T-cell (primary cell): ENCODE measurements around the gene MICOS13. TPM values are rescaled to one million over a fixed set of nuclear protein-coding genes. Genes with fewer than 3 reads are reported as not detected.

ENCODE experiments used
- ATAC-seq, 4 experiments: fragments of 200-7000 bp in 3 of 4; fragments of 150-1000 bp in 1 of 4; cut with Tn5 transposase; replicated peaks in 1 of 4; 1 replicate in 3 of 4; 2 replicates in 1 of 4; pipeline ENCODE4 v1.10.0; 2021; ENCODE audit warnings: moderate library complexity in 3 of 4, mild to moderate bottlenecking in 2 of 4, moderate number of reproducible peaks in 1 of 4
- CTCF ChIA-PET, 2 donors: fragments of 300-600 bp; sonication (Branson Sonifier 250); formaldehyde crosslinking; loops; one replicate each; lab custom pipeline; 2022; ENCODE audit warnings: antibody characterized with exemption in 2 of 2; lab: Charles Lee
- POLR2A ChIA-PET, 2 donors: fragments of 300-600 bp; sonication (Branson Sonifier 250); formaldehyde crosslinking; loops; one replicate each; lab custom pipeline; 2022; ENCODE audit warnings: antibody characterized with exemption in 2 of 2; lab: Charles Lee
- DNase-seq, 35 experiments: peaks; one replicate each; pipeline versions ENCODE4 v3.0.0 to v3.0.0-alpha.2; 2013 to 2023
- H3K27ac ChIP-seq: one replicate; pipeline ENCODE4 v1.5.1; 2013; ENCODE audit warnings: low read length
- H3K27me3 ChIP-seq, 2 experiments: replicated peaks in 1 of 2; 1 replicate in 1 of 2; 2 replicates in 1 of 2; pipeline versions ENCODE4 v1.6.1 to v1.7.0; 2013; ENCODE audit warnings: low read length in 1 of 2, mixed read lengths in 1 of 2; ENCODE audit not compliant: control insufficient read depth in 2 of 2, insufficient read depth in 2 of 2; ENCODE audit errors: extremely low read depth in 1 of 2
- H3K36me3 ChIP-seq, 2 donors: 1 replicate in 1 of 2; 2 replicates in 1 of 2; pipeline versions ENCODE4 v1.6.1 to v1.7.0; 2013; ENCODE audit warnings: low read length in 1 of 2; ENCODE audit not compliant: control insufficient read depth in 2 of 2, insufficient read depth in 1 of 2; ENCODE audit errors: extremely low read depth in 1 of 2
- H3K4me1 ChIP-seq, 2 experiments: 1 replicate in 1 of 2; 2 replicates in 1 of 2; pipeline versions ENCODE4 v1.6.1 to v1.7.0; 2013; ENCODE audit warnings: low read length in 2 of 2, mixed read lengths in 1 of 2; ENCODE audit not compliant: insufficient read depth in 2 of 2, control insufficient read depth in 1 of 2; ENCODE audit errors: extremely low read depth in 1 of 2
- H3K4me3 ChIP-seq, 2 donors: 1 replicate in 1 of 2; 2 replicates in 1 of 2; pipeline versions ENCODE4 v1.5.1 to v1.7.0; 2013; ENCODE audit warnings: mild to moderate bottlenecking in 2 of 2, low read length in 1 of 2, moderate library complexity in 1 of 2; ENCODE audit not compliant: control insufficient read depth in 1 of 2; ENCODE audit errors: extremely low read depth in 1 of 2
- H3K9me3 ChIP-seq: 2 replicates; pipeline ENCODE4 v1.7.0; 2013
- H3K27ac Mint-ChIP-seq, 2 donors: one replicate each; pipeline ENCODE4 v1.8.0; 2020 to 2021; ENCODE audit warnings: mild to moderate bottlenecking in 2 of 2, mixed read lengths in 2 of 2
- H3K27me3 Mint-ChIP-seq, 2 donors: one replicate each; pipeline ENCODE4 v1.8.0; 2021 to 2022; ENCODE audit warnings: mixed read lengths in 2 of 2
- H3K36me3 Mint-ChIP-seq: one replicate; pipeline ENCODE4 v1.8.0; 2021; ENCODE audit warnings: mixed read lengths
- H3K4me1 Mint-ChIP-seq, 3 donors: one replicate each; pipeline ENCODE4 v1.8.0; 2020 to 2022; ENCODE audit warnings: mixed read lengths in 3 of 3, mild to moderate bottlenecking in 1 of 3
- H3K4me3 Mint-ChIP-seq, 3 donors: one replicate each; pipeline ENCODE4 v1.8.0; 2020 to 2022; ENCODE audit warnings: mild to moderate bottlenecking in 3 of 3, mixed read lengths in 3 of 3, moderate library complexity in 3 of 3
- H3K9me3 Mint-ChIP-seq, 3 donors: one replicate each; pipeline ENCODE4 v1.8.0; 2020 to 2022; ENCODE audit warnings: mixed read lengths in 3 of 3
- WGBS: methylation state at CpG from one replicate; pipeline ENCODE4 v1.1.5; 2013; ENCODE audit warnings: missing lambda C conversion rate; ENCODE audit not compliant: insufficient coverage; 5-methylcytosine and 5-hydroxymethylcytosine counted together
- total RNA-seq, 35 experiments: library from RNA in 6 of 35; stranded (reverse) in 6 of 35; fragments of 120-200 nt in 1 of 35; gene quantifications; one replicate each; pipeline versions ENCODE4 v1.2.1 to v1.2.4 and lab custom pipeline; 2013 to 2026

MICOS13 gene
- total RNA-seq, 5 donors from 2014 or later (not counting 1 experiment from before 2014, with no cell fraction given): 29.3 to 64.5 (median 57.0) TPM

GRCh38 chr19:5711713-5712161 is 31.4 kb upstream of the MICOS13 start:
- Histone ChIP-seq H3K4me1 (no peaks in the 10 kb centered on the region), H3K27ac (no peak overlapping the region), H3K27me3 (no peaks in the 10 kb centered on the region), H3K4me3 (no peak overlapping the region), H3K36me3 (peaks cover 29 to 53% of the 10 kb centered on the region in 2 donors), H3K9me3 (no peaks in the 10 kb centered on the region)
- no peak for DNase-seq
- Mint-ChIP-seq H3K4me3 (no peak overlapping the region), H3K36me3 (peaks cover 17% of the 10 kb centered on the region), H3K9me3 (no peaks in the 10 kb centered on the region), H3K4me1 (peaks cover 0 to 6% (median 5%) of the 10 kb centered on the region in 3 donors), H3K27ac (no peak overlapping the region), H3K27me3 (no peaks in the 10 kb centered on the region)
- CTCF ChIA-PET: interaction anchor here in 1 of 2 donors (0.6 kb wide), 1 partner anchor 36 kb away, joined by 7 read pairs; no protein-coding TSS in a partner anchor
- WGBS: 90% methylated on average over 23 of the region's 25 CpGs
- ATAC-seq: no peak
- POLR2A ChIA-PET: interaction anchor here (0.5 to 0.6 kb wide), 2 partner anchors 8 to 39 kb away, joined by 4 to 5 read pairs; partner anchors contain the start of genes CATSPERD (in 1 of the 2) and LONP1 (in 1 of the 2)

- Mint-ChIP-seq H3K4me3 (no peak overlapping the region), H3K27me3 (no peaks in the 10 kb centered on the region), H3K4me1 (peaks cover 0 to 4% (median 3%) of the 10 kb centered on the region in 3 donors), H3K36me3 (peaks cover 21% of the 10 kb centered on the region), H3K9me3 (no peaks in the 10 kb centered on the region), H3K27ac (no peak overlapping the region)
- POLR2A ChIA-PET: interaction anchor here in 1 of 2 donors (0.5 kb wide), 1 partner anchor 9 kb away, joined by 5 read pairs; the partner anchor contains the start of genes CATSPERD and LONP1
- no peak overlapping the region for H3K27ac ChIP-seq
- H3K4me1 ChIP-seq: no peaks in the 10 kb centered on the region
- CTCF ChIA-PET: no interaction called here
- DNase-seq: no peak
- no peak overlapping the region for H3K4me3 ChIP-seq
- WGBS: 91% methylated on average over 7 of the region's 8 CpGs
- H3K36me3 ChIP-seq: peaks cover 29 to 59% of the 10 kb centered on the region in 2 donors
- no peaks in the 10 kb centered on the region for H3K9me3 ChIP-seq
- no peak for ATAC-seq
- H3K27me3 ChIP-seq: no peaks in the 10 kb centered on the region
Measured at GRCh38 chr19:5711025-5711424, 30.7 kb upstream of the MICOS13 start.

GRCh38 chr19:5707576-5708575 is 27.6 kb upstream of the MICOS13 start:
- no peaks in the 10 kb centered on the region for H3K4me1 Mint-ChIP-seq
- H3K27me3 Mint-ChIP-seq: no peaks in the 10 kb centered on the region
- ChIA-PET CTCF (interaction anchor here in 1 of 2 donors (0.6 to 0.7 kb wide), 2 partner anchors 8 to 21 kb away, joined by 3 read pairs; no protein-coding TSS in a partner anchor), POLR2A (no interaction called here)
- H3K9me3 Mint-ChIP-seq: no peaks in the 10 kb centered on the region
- H3K4me3 Mint-ChIP-seq: no peak overlapping the region
- 96% methylated on average over 25 of the region's 37 CpGs for WGBS
- no peak for DNase-seq
- Histone ChIP-seq H3K4me1 (no peaks in the 10 kb centered on the region), H3K4me3 (no peak overlapping the region), H3K36me3 (peaks cover 30 to 70% of the 10 kb centered on the region in 2 donors), H3K9me3 (no peaks in the 10 kb centered on the region), H3K27me3 (no peaks in the 10 kb centered on the region), H3K27ac (no peak overlapping the region)
- H3K36me3 Mint-ChIP-seq: peaks cover 21% of the 10 kb centered on the region
- peak in 2 of 4 experiments; percentile 10 to 17 for ATAC-seq
- H3K27ac Mint-ChIP-seq: no peak overlapping the region

- DNase-seq (no peak), ATAC-seq (no peak)
- Histone ChIP-seq H3K27ac (no peak overlapping the region), H3K27me3 (no peaks in the 10 kb centered on the region), H3K36me3 (peaks cover 27 to 61% of the 10 kb centered on the region in 2 donors), H3K4me1 (no peaks in the 10 kb centered on the region), H3K9me3 (no peaks in the 10 kb centered on the region), H3K4me3 (no peak overlapping the region)
- ChIA-PET CTCF (no interaction called here), POLR2A (no interaction called here)
- no peaks in the 10 kb centered on the region for H3K27me3 Mint-ChIP-seq
- peaks cover 21% of the 10 kb centered on the region for H3K36me3 Mint-ChIP-seq
- 97% methylated on average over 35 of the region's 35 CpGs for WGBS
- H3K27ac Mint-ChIP-seq: peak overlapping the region in 1 of 2 donors; percentile 27
- H3K4me3 Mint-ChIP-seq: no peak overlapping the region
- no peaks in the 10 kb centered on the region for H3K9me3 Mint-ChIP-seq
- no peaks in the 10 kb centered on the region for H3K4me1 Mint-ChIP-seq
Measured at GRCh38 chr19:5706876-5707573, 26.7 kb upstream of the MICOS13 start.

GRCh38 chr19:5705552-5705951 is 25.2 kb upstream of the MICOS13 start:
- ChIA-PET POLR2A (interaction anchor here (0.6 kb wide), 2 partner anchors 269 to 414 kb away, joined by 3 to 4 read pairs; no protein-coding TSS in a partner anchor), CTCF (interaction anchor here in 1 of 2 donors (0.9 kb wide), 1 partner anchor 16 kb away, joined by 3 read pairs; the partner anchor contains the start of gene RPL36)
- H3K9me3 ChIP-seq: no peaks in the 10 kb centered on the region
- Mint-ChIP-seq H3K27ac (no peak overlapping the region), H3K36me3 (peaks cover 26% of the 10 kb centered on the region), H3K27me3 (no peaks in the 10 kb centered on the region), H3K4me1 (peaks cover 0 to 2% (median 0%) of the 10 kb centered on the region in 3 donors), H3K4me3 (no peak overlapping the region), H3K9me3 (no peaks in the 10 kb centered on the region)
- 91% methylated on average over 16 of the region's 16 CpGs for WGBS
- no peak overlapping the region for H3K27ac ChIP-seq
- no peaks in the 10 kb centered on the region for H3K27me3 ChIP-seq
- H3K36me3 ChIP-seq: peaks cover 22 to 53% of the 10 kb centered on the region in 2 donors
- H3K4me3 ChIP-seq: no peak overlapping the region
- H3K4me1 ChIP-seq: no peaks in the 10 kb centered on the region
- DNase-seq (no peak), ATAC-seq (peak in 1 of 4 experiments; percentile 12)
